Cardiac fibroblast (primary cell): ENCODE data around the gene BAIAP2L2.

Source experiments
- DNase-seq, 2 donors: peaks; one replicate each; pipeline versions ENCODE4 v3.0.0 to v3.0.0-alpha.2; 2010; ENCODE audit warnings: low read depth in 2 of 2
- H3K4me3 ChIP-seq, 2 donors: replicated peaks in 1 of 2; 1 replicate in 1 of 2; 2 replicates in 1 of 2; pipeline ENCODE4 v1.5.1; 2011; ENCODE audit warnings: low read depth in 2 of 2, low read length in 2 of 2, mild to moderate bottlenecking in 2 of 2, moderate library complexity in 1 of 2
- CTCF ChIP-seq: IDR thresholded peaks from one replicate; pipeline ENCODE4 v1.5.1; 2011; ENCODE audit warnings: low read depth, mild to moderate bottlenecking, low read length, inconsistent platforms

BAIAP2L2 gene

GRCh38 chr22:38142606-38143005, 32.1 kb upstream of the BAIAP2L2 start:
- no peak overlapping the region for H3K4me3 ChIP-seq
- no peak for DNase-seq
- TF ChIP-seq CTCF, result no peak

- no peak for TF ChIP-seq CTCF
- H3K4me3 ChIP-seq, result no peak overlapping the region
- no peak for DNase-seq
Measured at GRCh38 chr22:38141217-38141973, 30.9 kb upstream of the BAIAP2L2 start.

- no peak overlapping the region for H3K4me3 ChIP-seq
- no peak for DNase-seq
- TF ChIP-seq CTCF, result no peak
Measured at GRCh38 chr22:38139901-38140300, 29.4 kb upstream of the BAIAP2L2 start.

- no peak overlapping the region for H3K4me3 ChIP-seq
- DNase-seq, result no peak
- no peak for TF ChIP-seq CTCF
Measured at GRCh38 chr22:38138961-38139360, 28.5 kb upstream of the BAIAP2L2 start.

- DNase-seq, result no peak
- no peak for TF ChIP-seq CTCF
- H3K4me3 ChIP-seq, result no peak overlapping the region
Measured at GRCh38 chr22:38137876-38138687, 27.6 kb upstream of the BAIAP2L2 start.

GRCh38 chr22:38136607-38137006, 26.1 kb upstream of the BAIAP2L2 start:
- TF ChIP-seq CTCF, result no peak
- no peak overlapping the region for H3K4me3 ChIP-seq
- peak; percentile 17 to 24 for DNase-seq
